ENCODE results near the gene OR7G2.

Gene OR7G2

GRCh38 chr19:9139609-9140158 is 32.4 kb upstream of the OR7G2 start:
- TF ChIP-seq TCF12 (IDR thresholded peaks at IDR 0.05; ENCODE audit: low read depth) (no peak), YY1 (IDR thresholded peaks at IDR 0.05; ENCODE audit: low read depth) (no peak), CREB1 (IDR thresholded peaks at IDR 0.05; ENCODE audit: low read depth) (no peak), FOXM1 (IDR thresholded peaks at IDR 0.05; ENCODE audit: borderline replicate concordance, low read depth) (no peak), EP300 (IDR thresholded peaks at IDR 0.05; ENCODE audit: borderline replicate concordance) (no peak), RAD21 (IDR thresholded peaks at IDR 0.05; ENCODE audit: low read depth) (no peak)
- TF ChIP-seq, protein P1, sequence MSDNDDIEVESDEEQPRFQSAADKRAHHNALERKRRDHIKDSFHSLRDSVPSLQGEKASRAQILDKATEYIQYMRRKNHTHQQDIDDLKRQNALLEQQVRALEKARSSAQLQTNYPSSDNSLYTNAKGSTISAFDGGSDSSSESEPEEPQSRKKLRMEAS (IDR thresholded peaks at IDR 0.05) = no peak
- TF ChIP-seq, protein P2, sequence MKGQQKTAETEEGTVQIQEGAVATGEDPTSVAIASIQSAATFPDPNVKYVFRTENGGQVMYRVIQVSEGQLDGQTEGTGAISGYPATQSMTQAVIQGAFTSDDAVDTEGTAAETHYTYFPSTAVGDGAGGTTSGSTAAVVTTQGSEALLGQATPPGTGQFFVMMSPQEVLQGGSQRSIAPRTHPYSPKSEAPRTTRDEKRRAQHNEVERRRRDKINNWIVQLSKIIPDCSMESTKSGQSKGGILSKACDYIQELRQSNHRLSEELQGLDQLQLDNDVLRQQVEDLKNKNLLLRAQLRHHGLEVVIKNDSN (IDR thresholded peaks at IDR 0.05) = peak; percentile 44; the same call in 1 of the 2 replicates

DNA sequence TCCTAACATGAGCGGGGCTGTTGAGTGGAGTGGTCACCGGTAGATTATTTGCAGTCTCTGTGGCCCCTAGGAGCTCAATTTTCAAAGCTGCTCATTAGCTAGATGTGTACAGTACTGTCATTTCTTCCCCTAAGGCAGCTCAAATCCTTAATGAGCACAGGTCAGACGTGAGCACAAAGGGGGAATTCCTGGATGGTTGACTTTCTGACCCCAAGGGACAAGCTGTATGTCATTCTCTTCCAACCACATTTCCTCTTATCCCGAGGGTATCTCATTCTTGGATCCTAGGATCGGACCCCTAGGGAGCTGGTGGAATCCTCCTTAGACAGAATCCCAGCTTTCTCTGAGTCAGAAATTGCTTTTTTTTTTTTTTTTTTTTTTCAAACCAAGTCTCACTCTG is 25.1 kb upstream of the OR7G2 start:
- TF ChIP-seq YY1 (IDR thresholded peaks at IDR 0.05; ENCODE audit: low read depth) = no peak
- TF ChIP-seq CEBPB (IDR thresholded peaks at IDR 0.05) = no peak
- TF ChIP-seq, protein P1 (IDR thresholded peaks at IDR 0.05) = no peak
- no peak for TF ChIP-seq RAD21 (IDR thresholded peaks at IDR 0.05; ENCODE audit: low read depth)
- TF ChIP-seq TCF12 (IDR thresholded peaks at IDR 0.05; ENCODE audit: low read depth) = no peak
- TF ChIP-seq, protein P2 (IDR thresholded peaks at IDR 0.05) = no peak
- no peak for TF ChIP-seq EP300 (IDR thresholded peaks at IDR 0.05; ENCODE audit: borderline replicate concordance)
- TF ChIP-seq TEAD4 (IDR thresholded peaks at IDR 0.05) = no peak
- TF ChIP-seq TAF1 (IDR thresholded peaks at IDR 0.05; ENCODE audit: low read depth) = no peak
- no peak for TF ChIP-seq ZBTB7A (IDR thresholded peaks at IDR 0.05; ENCODE audit: low read depth)
- TF ChIP-seq NFIC (IDR thresholded peaks at IDR 0.05) = no peak
- TF ChIP-seq, protein P3, sequence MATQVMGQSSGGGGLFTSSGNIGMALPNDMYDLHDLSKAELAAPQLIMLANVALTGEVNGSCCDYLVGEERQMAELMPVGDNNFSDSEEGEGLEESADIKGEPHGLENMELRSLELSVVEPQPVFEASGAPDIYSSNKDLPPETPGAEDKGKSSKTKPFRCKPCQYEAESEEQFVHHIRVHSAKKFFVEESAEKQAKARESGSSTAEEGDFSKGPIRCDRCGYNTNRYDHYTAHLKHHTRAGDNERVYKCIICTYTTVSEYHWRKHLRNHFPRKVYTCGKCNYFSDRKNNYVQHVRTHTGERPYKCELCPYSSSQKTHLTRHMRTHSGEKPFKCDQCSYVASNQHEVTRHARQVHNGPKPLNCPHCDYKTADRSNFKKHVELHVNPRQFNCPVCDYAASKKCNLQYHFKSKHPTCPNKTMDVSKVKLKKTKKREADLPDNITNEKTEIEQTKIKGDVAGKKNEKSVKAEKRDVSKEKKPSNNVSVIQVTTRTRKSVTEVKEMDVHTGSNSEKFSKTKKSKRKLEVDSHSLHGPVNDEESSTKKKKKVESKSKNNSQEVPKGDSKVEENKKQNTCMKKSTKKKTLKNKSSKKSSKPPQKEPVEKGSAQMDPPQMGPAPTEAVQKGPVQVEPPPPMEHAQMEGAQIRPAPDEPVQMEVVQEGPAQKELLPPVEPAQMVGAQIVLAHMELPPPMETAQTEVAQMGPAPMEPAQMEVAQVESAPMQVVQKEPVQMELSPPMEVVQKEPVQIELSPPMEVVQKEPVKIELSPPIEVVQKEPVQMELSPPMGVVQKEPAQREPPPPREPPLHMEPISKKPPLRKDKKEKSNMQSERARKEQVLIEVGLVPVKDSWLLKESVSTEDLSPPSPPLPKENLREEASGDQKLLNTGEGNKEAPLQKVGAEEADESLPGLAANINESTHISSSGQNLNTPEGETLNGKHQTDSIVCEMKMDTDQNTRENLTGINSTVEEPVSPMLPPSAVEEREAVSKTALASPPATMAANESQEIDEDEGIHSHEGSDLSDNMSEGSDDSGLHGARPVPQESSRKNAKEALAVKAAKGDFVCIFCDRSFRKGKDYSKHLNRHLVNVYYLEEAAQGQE (IDR thresholded peaks at IDR 0.05; ENCODE audit: low read depth) = no peak
- TF ChIP-seq CREB1 (IDR thresholded peaks at IDR 0.05; ENCODE audit: low read depth) = no peak
- TF ChIP-seq EGR1 (IDR thresholded peaks at IDR 0.05) = no peak

GRCh38 chr19:9130965-9131364 is 23.7 kb upstream of the OR7G2 start:
- no peak for TF ChIP-seq RAD21 (IDR thresholded peaks at IDR 0.05; ENCODE audit: low read depth)
- no peak for TF ChIP-seq ZBTB7A (IDR thresholded peaks at IDR 0.05; ENCODE audit: low read depth)
- no peak for TF ChIP-seq CREB1 (IDR thresholded peaks at IDR 0.05; ENCODE audit: low read depth)
- no peak for TF ChIP-seq TCF12 (IDR thresholded peaks at IDR 0.05; ENCODE audit: low read depth)
- TF ChIP-seq, protein P1 (IDR thresholded peaks at IDR 0.05) = no peak
- no peak for TF ChIP-seq TEAD4 (IDR thresholded peaks at IDR 0.05)
- no peak for TF ChIP-seq EGR1 (IDR thresholded peaks at IDR 0.05)
- no peak for TF ChIP-seq CEBPB (IDR thresholded peaks at IDR 0.05)
- TF ChIP-seq, protein P3 (IDR thresholded peaks at IDR 0.05; ENCODE audit: low read depth) = no peak
- no peak for TF ChIP-seq TAF1 (IDR thresholded peaks at IDR 0.05; ENCODE audit: low read depth)
- no peak for TF ChIP-seq YY1 (IDR thresholded peaks at IDR 0.05; ENCODE audit: low read depth)
- no peak for TF ChIP-seq NFIC (IDR thresholded peaks at IDR 0.05)
- TF ChIP-seq EP300 (IDR thresholded peaks at IDR 0.05; ENCODE audit: borderline replicate concordance) = no peak

GRCh38 chr19:9128171-9128570 is 20.9 kb upstream of the OR7G2 start:
- TF ChIP-seq, protein P3 (IDR thresholded peaks at IDR 0.05; ENCODE audit: low read depth) = no peak
- TF ChIP-seq FOXM1 (IDR thresholded peaks at IDR 0.05; ENCODE audit: borderline replicate concordance, low read depth) (no peak), EGR1 (IDR thresholded peaks at IDR 0.05) (no peak), TCF12 (IDR thresholded peaks at IDR 0.05; ENCODE audit: low read depth) (no peak), YY1 (IDR thresholded peaks at IDR 0.05; ENCODE audit: low read depth) (no peak), CREB1 (IDR thresholded peaks at IDR 0.05; ENCODE audit: low read depth) (no peak), TEAD4 (IDR thresholded peaks at IDR 0.05) (no peak), RAD21 (IDR thresholded peaks at IDR 0.05; ENCODE audit: low read depth) (no peak), NFIC (IDR thresholded peaks at IDR 0.05) (no peak), EP300 (IDR thresholded peaks at IDR 0.05; ENCODE audit: borderline replicate concordance) (no peak), CEBPB (IDR thresholded peaks at IDR 0.05) (no peak), TAF1 (IDR thresholded peaks at IDR 0.05; ENCODE audit: low read depth) (no peak), ZBTB7A (IDR thresholded peaks at IDR 0.05; ENCODE audit: low read depth) (no peak)
- TF ChIP-seq, protein P1 (IDR thresholded peaks at IDR 0.05) = no peak
- TF ChIP-seq, protein P2 (IDR thresholded peaks at IDR 0.05) = no peak

Measured in Ishikawa (cell line).